ENCODE results near the gene GRAMD1B. TPM values are rescaled to one million over a fixed set of nuclear protein-coding genes. Genes with fewer than 3 reads are reported as not detected.

Gene GRAMD1B
- total RNA-seq, 1 experiment from 2014 or later, result 5.8 TPM

DNA sequence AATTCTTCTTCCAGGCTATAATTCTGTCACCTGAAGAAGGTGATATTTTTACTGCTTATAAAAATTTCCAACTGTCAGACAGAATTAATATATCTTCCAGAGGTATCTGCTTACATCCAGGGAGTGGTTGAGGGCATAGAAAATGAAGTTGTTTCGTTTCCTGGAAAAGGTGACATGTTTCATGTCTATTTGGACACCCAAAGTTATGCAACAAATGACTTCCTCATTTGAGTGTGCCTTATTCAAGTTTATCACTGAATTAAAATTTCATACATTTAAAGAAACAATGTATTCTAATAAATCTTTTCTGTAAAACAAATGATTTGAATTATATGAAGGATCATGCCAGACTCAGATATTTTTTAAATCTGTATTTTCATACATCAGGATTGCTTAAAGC is 8.5 kb upstream of the GRAMD1B start:
- Histone ChIP-seq H3K36me3 (ENCODE audit: low read depth) (no peaks in the 10 kb centered on the region), H3K79me2 (ENCODE audit: low read depth) (no peaks in the 10 kb centered on the region), H3K9me2 (ENCODE audit: insufficient read depth) (no peaks in the 10 kb centered on the region), H4K20me1 (ENCODE audit: insufficient read depth) (no peaks in the 10 kb centered on the region), H3K4me3 (no peak overlapping the region), H3K27me3 (ENCODE audit: insufficient read depth, low read depth) (no peaks in the 10 kb centered on the region), H3K4me2 (no peak overlapping the region), H3K9me3 (ENCODE audit: insufficient read depth, low read depth) (0 out of 2 replicates have a peak, but pooled peaks cover 3% of the 10 kb centered on the region), H2AFZ (no peak overlapping the region), H3F3A (ENCODE audit: insufficient read depth, low read depth) (no peaks in the 10 kb centered on the region), H3K27ac (no peak overlapping the region), H3K4me1 (replicated peaks; ENCODE audit: insufficient read depth) (no peaks in the 10 kb centered on the region)
- CTCF ChIA-PET, result no interaction called here
- intact Hi-C loops (cut with micrococcal nuclease; ENCODE audit: unreplicated experiment), result no loop called here
- no TSS peak for BruUV-seq (replicated peaks)
- DNase-seq, result no peak
- POLR2A ChIA-PET (ENCODE audit: unreplicated experiment), result no interaction called here
- TF ChIP-seq EZH2 (IDR thresholded peaks at IDR 0.05; ENCODE audit: low read depth), result no peak
- TF ChIP-seq, protein P1, sequence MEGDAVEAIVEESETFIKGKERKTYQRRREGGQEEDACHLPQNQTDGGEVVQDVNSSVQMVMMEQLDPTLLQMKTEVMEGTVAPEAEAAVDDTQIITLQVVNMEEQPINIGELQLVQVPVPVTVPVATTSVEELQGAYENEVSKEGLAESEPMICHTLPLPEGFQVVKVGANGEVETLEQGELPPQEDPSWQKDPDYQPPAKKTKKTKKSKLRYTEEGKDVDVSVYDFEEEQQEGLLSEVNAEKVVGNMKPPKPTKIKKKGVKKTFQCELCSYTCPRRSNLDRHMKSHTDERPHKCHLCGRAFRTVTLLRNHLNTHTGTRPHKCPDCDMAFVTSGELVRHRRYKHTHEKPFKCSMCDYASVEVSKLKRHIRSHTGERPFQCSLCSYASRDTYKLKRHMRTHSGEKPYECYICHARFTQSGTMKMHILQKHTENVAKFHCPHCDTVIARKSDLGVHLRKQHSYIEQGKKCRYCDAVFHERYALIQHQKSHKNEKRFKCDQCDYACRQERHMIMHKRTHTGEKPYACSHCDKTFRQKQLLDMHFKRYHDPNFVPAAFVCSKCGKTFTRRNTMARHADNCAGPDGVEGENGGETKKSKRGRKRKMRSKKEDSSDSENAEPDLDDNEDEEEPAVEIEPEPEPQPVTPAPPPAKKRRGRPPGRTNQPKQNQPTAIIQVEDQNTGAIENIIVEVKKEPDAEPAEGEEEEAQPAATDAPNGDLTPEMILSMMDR (conservative IDR thresholded peaks at IDR 0.05), result no peak

DNA sequence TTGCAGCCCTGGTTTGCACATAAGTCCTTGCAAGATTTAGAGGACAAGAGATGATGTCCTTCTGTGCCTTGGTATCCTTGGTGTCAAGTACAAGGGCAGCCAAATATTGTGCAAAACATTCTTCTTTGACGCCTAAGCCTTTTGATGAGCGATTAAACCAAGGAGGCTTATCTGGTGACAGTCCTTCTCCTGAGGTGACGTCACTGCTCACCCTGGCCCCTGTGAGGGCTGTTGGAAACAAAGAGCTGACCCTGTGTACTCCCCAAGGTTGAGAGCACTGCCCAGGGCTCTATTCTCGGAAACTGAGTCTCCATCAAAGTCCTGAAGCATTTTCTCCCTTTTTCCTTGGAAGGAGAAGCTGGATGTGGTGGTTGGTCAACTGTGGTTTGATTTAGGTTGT is 4.7 kb upstream of the GRAMD1B start:
- Histone ChIP-seq H3K79me2 (ENCODE audit: low read depth) (no peaks in the 10 kb centered on the region), H3F3A (ENCODE audit: insufficient read depth, low read depth) (no peaks in the 10 kb centered on the region), H3K27me3 (ENCODE audit: insufficient read depth, low read depth) (no peaks in the 10 kb centered on the region), H3K27ac (no peak overlapping the region), H3K4me2 (no peak overlapping the region), H3K36me3 (ENCODE audit: low read depth) (no peaks in the 10 kb centered on the region), H4K20me1 (ENCODE audit: insufficient read depth) (no peaks in the 10 kb centered on the region), H2AFZ (no peak overlapping the region), H3K9me3 (ENCODE audit: insufficient read depth, low read depth) (0 out of 2 replicates have a peak, but pooled peaks cover 3% of the 10 kb centered on the region), H3K9me2 (ENCODE audit: insufficient read depth) (no peaks in the 10 kb centered on the region), H3K4me3 (no peak overlapping the region), H3K4me1 (replicated peaks; ENCODE audit: insufficient read depth) (no peaks in the 10 kb centered on the region)
- ChIA-PET CTCF (no interaction called here), POLR2A (ENCODE audit: unreplicated experiment) (no interaction called here)
- no peak for TF ChIP-seq EZH2 (IDR thresholded peaks at IDR 0.05; ENCODE audit: low read depth)
- TF ChIP-seq, protein P1 (conservative IDR thresholded peaks at IDR 0.05), result no peak
- DNase-seq, result no peak
- intact Hi-C loops (cut with micrococcal nuclease; ENCODE audit: unreplicated experiment), result no loop called here
- BruUV-seq (replicated peaks), result no TSS peak

DNA sequence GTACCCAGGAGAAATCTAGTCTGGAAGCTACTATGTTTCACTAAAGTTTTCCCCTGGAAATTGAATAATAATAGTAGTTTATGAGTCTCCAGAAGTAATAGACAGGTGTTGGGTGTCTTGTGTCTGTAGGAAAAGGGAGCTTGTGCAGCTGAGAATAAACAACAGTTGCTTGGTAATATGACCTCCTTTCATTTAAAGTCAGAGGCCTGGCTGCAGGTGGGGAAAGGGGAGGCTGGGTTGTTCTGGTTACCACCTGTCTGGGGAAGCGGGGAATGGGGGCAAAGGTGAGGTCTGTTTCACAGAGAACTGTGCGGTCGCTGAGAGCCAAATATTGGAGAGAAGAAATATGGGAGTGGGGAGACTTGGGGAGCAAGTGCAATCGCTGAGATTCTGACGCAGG is 3.3 kb upstream of the GRAMD1B start:
- BruUV-seq (replicated peaks), result no TSS peak
- intact Hi-C loops (cut with micrococcal nuclease; ENCODE audit: unreplicated experiment), result no loop called here
- no peak for DNase-seq
- Histone ChIP-seq H3K36me3 (ENCODE audit: low read depth) (no peaks in the 10 kb centered on the region), H3K27ac (no peak overlapping the region), H3K9me3 (ENCODE audit: insufficient read depth, low read depth) (no peaks in the 10 kb centered on the region), H3F3A (ENCODE audit: insufficient read depth, low read depth) (peaks cover 6% of the 10 kb centered on the region), H3K4me1 (replicated peaks; ENCODE audit: insufficient read depth) (peaks cover 7% of the 10 kb centered on the region), H3K4me2 (no peak overlapping the region), H3K79me2 (ENCODE audit: low read depth) (no peaks in the 10 kb centered on the region), H2AFZ (no peak overlapping the region), H3K4me3 (no peak overlapping the region), H4K20me1 (ENCODE audit: insufficient read depth) (no peaks in the 10 kb centered on the region), H3K9me2 (ENCODE audit: insufficient read depth) (no peaks in the 10 kb centered on the region), H3K27me3 (ENCODE audit: insufficient read depth, low read depth) (no peaks in the 10 kb centered on the region)
- CTCF ChIA-PET, result no interaction called here
- POLR2A ChIA-PET (ENCODE audit: unreplicated experiment), result interaction anchor here (0.5 kb wide), 1 partner anchor 11 kb away, joined by 7 read pairs; no protein-coding TSS in a partner anchor
- no peak for TF ChIP-seq EZH2 (IDR thresholded peaks at IDR 0.05; ENCODE audit: low read depth)
- TF ChIP-seq, protein P1 (conservative IDR thresholded peaks at IDR 0.05), result no peak
